GF-D8 (cell line): ENCODE measurements around the gene SGMS1.
"Not testable (repeated sequence)": the region's sequence is repeated elsewhere in the genome, so short reads cannot be mapped to it uniquely, and the experiment has no call there.

Experiments used
- DNase-seq: peaks from one replicate; lab custom pipeline; 2025; lab: John Stamatoyannopoulos, UW

The SGMS1 gene

DNA sequence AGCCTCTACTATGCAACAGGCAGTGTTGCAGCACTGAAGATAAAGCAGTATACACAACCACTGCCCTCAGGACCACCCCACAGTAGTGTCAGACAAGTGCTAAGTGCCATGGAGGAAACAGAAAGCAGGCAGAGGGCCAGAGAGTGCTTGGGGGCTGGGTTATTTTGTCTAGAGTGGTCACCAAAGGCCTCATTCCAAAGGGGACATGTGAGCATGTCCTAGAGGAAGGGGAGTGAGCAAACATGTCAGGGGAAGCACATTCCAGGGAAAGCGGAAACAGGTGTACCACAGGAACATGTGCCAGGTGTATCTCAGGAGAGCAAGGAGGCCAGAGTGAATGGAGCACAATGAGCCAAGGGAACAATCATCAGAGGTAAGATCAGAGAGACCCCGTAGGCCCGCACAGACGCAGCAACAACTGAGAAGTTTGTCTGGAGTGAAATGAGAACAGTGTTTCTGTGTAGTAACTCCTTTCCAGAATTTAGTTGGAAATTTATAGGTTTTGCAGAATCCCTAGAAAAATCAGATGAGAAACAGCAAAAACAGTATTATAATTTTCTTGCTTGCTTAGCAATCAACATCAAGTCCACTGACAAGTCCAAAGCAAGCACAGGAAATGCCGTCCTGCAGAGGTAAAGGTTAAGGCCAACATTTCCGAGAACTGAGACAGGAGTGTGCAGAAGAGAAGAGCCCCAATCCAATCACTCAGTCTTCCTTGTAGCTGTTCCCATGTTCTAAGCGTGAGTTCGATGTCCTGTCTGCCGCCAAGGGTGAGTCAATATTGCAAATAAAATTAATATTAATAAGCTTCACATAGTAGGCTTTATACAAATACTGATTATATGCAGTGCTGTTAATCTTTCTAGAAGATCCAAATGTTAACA is 67.3 kb downstream of the SGMS1 start:
- DNase-seq, result no peak

DNA sequence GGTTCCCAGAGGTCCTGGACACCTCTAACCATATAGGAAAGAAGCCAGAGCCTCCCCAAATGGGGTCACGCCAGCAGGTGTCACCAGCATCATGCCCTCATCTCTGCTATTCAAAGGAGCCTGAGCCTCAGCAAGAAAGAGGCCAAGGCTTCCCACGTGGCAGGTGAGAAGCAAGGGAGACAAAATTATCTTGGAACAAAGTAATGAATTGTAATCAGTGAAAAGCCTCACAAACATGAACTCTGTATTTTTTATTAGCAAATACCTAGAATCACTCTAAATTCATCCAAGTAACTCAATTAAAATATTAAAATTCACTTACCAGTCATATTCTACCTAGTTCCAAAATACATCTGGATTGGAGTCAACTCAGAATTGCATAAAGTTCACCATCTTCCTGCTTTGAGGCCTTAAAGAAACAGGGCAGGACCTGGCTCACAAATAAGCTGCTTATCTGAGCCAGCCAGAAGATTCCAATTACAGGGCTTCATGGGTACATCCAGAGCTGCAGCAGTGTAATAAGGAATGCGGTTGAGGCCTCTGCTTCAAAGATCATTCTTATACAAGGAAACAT is 68.7 kb downstream of the SGMS1 start:
- no peak for DNase-seq

DNA sequence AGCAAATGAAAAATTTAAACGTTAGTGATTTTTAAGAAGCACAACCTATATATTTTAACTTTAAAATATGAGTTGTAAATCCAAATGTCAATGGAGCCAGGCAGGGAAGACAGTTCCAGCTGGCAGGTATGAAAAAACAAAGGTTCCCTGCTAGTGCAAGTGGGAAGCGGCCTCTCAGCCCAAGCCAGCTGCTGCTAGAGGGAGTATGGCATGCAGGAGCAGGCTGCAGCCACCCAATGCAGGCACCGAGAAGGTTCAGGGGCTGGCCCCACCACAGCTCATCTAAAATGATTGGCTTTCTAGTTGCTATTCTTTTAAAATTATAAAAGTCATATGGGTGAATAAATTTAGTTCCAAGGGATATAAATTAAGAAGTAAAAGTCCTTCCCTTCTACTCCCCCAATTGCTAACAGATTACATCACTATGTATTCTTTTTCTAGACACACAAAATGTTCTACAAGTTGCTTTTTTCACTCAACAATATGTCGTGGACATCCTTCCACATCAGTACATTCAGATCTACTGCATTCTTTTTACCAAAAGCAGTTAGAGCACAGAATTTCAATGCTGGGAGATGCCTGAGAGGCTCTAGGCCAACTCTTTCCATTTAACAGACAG is 69.3 kb downstream of the SGMS1 start:
- DNase-seq, result no peak

DNA sequence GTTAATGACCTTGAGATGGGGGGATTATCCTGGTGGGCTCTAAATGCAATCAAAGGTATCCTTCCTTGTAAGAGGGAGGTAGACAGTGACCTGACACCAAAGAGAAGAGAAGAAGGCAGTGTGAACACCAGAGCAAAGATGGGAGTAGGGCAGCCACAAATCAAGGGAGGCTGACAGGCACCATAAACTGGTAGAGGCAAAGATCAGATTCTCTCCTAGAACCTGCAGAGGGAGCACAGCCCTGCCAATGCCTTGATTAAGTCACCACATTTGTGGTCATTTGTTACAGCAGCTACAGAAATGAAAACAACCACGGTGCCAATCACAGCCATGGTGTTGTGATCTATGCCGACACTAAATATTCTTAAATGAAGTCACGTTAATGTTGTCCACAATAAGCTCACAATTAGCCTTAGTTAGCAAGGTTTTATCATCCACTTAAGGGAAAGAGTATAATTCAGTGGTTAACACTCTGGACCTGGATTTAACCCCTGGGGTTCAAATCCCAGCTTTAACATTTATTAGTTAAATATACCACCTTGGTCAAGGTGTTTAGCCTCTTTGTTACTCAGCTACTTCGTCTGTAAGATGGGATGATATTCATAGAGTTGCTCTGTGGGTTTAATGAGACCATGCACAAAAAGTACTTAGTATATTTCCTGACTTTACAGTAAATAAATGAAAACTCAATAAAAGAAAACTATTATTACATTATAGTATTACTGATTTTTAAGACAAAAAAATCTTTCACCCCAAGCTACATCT is 70.8 kb downstream of the SGMS1 start:
- no peak for DNase-seq

DNA sequence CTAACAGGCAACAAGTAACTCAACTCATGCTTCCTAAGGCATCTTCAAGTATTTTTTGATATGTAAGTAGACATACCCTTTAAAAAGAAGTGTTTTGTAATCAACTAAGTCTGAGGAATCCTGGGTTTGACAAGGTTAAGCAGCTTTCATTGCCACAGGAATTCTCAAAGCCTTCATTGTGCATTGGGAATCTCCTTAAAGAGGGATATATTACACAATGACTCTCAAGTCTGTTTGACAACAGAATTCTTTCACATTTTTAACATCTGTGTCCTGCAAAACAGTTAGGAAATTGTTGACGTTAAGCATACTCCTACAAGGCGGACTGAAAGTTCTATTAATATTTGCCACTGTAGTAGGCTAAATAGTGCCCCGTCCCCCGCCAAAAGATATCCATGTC is 71.4 kb downstream of the SGMS1 start:
- DNase-seq, result no peak

DNA sequence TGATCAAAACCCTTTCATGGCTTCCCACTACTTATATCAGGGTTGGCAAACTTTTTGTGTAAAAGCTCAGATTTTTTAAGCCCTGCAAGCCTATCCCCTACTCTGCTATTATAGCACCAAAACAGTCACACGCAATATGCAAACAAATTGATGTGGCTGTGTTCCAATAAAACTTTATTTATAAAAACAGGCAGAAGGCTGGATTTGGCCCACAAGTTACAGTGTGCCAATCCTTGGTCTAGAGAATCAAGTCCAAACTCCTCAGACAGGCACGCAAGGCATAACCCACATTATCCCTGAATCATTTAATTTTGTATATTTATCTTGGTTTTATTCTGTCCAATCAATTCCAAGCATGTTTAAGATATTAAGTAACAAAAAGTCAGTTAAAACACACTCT is 71.9 kb downstream of the SGMS1 start:
- no peak for DNase-seq

DNA sequence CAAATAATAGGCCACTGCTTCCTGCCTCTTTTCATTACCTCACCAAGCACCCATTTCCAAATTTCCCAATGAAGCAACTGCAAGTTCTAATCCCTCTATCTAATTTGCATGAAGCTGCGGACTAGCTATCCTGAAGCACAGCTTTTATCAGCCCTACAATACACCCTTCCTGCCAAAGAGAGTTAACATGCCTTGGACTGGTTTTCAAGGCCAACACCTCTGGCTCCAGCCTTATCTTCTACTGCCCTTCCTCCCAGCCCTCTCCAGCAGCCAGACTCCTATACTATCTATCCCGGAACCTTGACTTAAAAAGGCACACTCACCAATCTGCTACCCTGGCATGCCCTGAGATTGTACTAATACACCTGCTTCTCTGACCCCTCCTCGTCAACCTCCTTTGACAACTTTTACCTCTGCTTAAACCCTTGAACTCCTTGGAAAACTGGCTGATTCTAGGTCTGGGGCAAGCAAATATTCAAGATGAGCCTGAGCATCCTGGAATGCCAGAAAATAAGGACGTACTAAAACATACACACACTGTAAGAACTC is 73.4 kb downstream of the SGMS1 start:
- DNase-seq, result no peak

DNA sequence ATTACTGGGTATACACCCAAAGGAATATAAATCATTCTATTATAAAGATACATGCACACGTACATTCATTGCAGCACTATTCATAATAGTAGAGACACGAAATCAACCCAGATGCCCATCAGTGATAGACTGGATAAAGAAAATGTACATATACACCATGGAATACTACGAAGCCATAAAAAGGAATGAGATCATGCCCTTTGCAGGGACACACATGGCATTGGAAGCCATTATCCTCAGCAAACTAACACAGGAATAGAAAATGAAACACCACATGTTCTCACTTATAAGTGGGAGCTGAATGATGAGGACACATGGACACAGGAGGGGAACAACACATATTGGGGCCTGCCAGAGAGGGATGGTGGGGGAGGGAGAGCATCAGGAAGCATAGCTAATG is 74.6 kb downstream of the SGMS1 start:
- DNase-seq, result not testable (repeated sequence)

DNA sequence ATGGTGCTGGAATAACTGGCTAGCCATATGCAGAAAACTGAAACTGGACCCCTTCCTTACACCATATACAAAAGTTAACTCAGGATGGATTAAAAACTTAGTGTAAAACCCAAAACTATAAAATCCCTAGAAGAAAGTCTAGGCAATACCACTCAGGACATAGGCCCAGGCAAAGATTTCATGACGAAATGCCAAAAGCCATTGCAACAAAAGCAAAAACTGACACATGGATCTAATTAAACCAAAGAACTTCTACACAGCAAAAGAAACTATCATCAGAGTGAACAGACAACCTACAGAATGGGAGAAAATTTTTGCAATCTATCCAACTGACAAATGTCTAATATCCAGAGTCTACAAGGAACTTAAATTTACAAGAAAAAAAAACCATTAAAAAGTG is 75.3 kb downstream of the SGMS1 start:
- DNase-seq, result not testable (repeated sequence)

DNA sequence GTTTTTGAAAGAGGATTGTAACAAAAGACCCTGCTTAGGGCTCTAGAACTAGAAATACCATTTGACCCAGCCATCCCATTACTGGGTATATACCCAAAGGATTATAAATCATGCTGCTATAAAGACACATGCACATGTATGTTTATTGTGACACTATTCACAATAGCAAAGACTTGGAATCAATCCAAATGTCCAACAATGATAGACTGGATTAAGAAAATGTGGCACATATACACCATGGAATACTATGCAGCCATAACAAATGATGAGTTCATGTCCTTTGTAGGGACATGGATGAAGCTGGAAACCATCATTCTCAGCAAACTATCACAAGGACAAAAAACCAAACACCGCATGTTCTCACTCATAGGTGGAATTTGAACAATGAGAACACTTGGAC is 77.5 kb downstream of the SGMS1 start:
- DNase-seq, result not testable (repeated sequence)

DNA sequence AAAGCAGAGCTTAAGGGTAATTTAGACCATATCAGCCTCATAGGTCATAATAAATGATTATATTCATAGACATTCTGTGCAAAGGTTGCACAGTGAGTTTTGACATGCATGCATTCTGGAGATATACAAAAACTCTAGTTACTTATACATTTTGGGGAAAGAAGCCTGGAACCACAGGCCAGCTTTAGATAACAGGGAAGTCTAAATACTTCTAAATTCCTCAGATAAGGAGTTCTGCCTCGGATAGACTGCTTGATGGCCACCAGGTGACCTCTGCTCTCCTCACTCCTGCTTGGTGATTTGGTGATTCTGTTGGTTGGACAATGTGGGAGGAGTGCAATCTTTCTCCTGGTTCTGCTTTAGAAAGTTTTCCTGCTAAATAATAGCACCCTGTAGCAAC is 77.9 kb downstream of the SGMS1 start:
- no peak for DNase-seq

DNA sequence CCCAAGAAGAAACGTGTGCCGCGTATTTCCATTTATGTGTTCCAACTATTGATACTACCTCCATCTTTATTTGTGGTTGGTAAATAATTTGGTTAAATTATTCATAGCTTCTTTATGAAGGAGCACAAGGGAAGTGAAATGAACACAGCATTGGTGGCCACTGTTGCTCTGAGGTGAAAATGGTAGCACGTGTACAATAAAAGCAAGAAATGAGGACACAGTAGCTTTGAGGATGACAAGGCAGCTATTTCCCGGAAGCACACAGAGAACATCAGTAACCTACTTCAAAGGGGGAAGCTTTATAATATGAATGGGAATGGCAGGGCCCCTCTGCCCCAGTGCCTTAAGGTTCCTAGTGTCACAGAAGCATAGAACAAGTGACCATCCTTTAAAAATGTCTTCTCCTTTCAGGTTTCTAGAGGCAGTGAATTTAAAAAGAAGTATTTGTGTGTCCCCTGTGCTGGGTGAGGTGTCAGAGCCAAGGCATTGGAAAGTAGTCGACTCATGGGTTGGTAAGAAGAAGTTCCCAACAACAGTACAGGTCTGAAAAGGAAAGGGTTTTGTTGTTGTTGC is 78.8 kb downstream of the SGMS1 start:
- DNase-seq, result no peak

DNA sequence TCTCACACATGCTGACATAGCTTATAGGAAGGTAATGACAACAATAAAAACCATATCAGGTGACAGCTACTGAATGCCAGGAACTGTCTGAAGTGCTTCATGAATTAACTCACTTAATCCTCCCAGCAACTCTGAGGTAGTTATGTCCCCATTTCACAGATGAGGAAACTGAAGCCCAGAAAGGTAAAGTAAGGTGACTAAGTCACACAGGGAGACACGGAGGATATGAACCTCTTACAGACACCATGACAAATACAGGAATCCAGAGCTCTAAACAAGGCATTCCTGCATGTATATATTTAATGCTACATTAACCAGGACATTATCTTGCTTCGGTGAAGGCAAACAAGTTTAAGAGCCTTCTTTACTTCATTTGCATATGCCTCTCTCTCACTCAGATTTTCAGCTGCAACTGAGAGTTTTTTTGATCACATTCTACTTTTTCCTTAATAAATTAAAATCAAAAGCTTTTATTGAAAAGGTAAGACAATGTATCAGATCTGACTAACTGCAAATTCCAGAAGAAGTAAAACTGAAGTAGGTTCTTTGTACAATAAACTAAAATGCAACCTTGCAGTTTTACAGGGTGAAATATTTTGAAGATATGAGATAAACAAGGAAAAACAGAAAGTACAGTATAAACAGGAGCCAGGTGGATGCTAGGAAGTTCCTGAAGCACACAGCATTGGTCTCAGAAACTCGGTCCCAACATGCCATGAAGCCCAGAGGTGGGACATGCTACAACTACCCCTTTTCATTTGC is 79.5 kb downstream of the SGMS1 start:
- no peak for DNase-seq

DNA sequence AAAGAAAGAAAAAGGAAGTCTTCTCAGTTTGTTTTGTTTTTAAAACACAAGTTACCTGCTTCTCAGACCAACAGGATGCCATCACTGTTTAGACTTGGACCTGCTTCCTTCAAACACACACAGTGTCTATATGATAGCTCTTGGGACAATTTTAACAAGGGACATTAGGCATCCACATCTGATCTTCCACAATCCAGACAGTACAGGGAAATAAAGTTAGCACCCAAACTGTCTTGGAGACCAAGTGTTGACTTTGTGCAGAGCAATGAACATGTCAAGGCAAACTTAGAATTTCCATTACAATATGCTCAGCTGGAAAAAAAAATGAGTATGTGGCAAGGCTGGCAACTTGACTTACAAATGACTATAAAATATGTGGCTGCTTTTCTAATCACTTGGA is 80.9 kb downstream of the SGMS1 start:
- DNase-seq, result no peak

DNA sequence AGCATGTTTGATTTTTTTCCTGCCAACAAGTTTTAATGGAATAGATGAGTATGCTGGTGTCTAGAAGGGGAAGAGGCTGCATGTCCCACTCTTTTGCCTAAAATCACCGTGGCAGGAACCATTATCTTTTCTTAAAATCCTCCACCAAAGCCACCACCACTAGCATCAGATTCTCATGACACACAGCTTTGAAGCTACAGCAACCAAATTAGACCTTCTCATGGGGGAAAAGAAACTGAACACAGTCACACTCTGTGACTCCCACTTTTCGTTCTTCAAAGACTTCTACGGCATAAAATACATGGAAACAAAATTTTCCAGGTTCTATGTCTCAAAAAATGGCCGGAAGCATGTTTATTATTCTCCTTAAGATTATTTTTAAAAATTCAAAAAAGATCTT is 81.8 kb downstream of the SGMS1 start:
- DNase-seq, result no peak

DNA sequence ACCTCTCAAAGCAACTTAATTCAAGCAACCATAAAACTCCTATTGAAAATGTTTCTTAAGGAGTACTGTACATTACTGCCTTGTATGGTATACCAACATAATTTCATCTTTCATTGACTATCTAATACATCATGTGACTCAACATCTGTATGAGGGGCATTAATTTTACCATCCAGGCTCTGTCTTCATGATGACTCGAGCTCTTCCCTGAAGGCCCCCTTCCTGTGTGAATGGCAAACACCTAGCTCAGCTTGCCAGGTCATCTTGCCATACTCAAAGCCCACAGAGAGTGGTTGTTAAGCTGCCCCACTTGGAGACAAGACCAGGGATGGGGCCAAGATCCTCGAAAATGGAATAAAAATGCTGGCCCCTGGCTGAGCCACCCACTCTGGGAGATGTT is 82.4 kb downstream of the SGMS1 start:
- no peak for DNase-seq

DNA sequence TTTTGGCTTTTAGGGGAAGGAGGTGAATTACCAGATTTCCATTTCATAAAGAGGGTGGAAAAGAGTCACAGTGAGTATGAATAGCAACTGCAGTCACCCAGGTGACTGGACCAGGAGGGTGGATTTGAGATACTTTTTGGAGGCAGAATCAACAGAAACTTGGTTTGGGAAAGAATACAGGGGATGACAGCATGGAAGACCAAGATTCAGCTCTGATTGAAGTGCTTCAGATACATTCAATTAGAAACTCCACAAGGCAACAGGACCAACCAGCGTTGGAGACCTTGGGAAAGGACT is 83.0 kb downstream of the SGMS1 start:
- DNase-seq, result no peak

DNA sequence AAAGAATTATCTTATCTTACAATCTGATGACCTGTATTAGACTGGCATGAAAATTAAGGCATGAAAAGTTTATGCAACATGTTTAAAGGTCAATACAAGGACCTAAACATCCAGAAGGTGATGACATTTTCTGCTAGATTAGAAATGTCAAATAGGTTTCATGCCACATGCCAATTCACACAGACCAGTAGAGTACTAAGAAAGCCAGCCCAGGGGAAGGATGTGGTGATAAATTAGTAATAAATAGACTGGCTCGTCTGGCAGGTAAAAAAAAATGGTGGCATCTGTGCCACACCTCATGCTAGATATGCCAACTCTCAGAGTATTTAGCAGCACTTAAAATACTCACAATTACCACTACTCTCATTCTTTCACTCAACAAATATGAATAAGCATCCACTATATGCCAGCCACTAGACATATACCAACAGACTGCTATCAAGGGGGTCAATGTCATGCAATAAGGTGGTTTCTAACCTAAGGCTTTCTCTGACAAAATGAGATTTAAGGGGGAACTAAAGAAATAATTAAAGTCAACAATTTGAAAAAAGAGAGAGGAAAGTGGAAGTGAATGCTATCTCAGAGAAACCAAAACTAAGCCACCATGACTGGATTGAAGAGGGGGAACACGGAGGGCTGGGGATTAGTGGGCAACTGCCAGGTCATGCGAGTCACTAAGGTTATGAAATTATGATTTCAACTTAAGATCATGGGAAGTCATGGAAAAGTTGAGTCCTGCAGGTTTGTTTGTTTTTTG is 83.5 kb downstream of the SGMS1 start:
- DNase-seq, result no peak

DNA sequence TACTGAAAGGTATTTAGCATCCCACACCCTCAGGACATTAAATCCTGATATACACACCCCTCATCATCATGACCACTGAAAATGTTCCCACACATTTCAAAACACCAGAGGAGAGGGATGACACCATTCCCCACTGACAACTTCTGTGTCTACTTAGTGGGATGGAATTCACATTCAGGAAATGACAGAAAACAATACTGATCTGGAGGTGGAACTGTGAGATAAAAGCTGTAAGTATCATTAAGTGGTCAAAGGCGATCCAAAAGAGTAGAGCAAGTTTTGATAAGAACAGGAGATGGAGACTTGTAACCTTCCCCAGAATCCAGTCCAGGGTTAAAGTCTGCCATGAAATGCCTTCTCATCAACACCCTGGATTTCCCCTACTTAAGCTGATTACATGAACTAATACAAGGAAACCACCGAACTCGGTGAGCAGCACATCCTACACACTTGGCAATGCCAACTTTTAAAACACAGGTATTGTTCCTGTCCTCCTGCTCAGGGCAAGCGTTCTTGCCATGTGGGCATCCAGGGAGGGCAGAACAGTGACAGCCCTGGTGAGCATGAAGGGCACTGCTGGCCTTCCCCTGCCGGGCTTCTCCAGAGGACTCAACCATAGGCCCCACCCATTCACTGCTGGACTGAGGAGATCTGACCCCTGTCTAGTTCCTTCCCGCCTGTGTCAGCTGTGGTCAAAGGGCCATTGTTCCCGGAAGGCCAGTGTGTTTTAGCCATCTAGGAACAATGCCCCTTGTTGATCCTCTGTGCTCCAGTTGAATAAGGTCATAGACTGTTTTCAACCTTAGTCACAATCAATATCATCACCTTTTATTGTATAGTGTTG is 85.0 kb downstream of the SGMS1 start:
- DNase-seq, result no peak
